Testis (tissue), 3 donors: ENCODE results near the gene SLIT3. TPM values are rescaled to one million over a fixed set of nuclear protein-coding genes. Genes with fewer than 3 reads are reported as not detected.

Source experiments
- DNase-seq: peaks from one replicate; pipeline ENCODE4 v3.0.0-alpha.2; 2019
- H3K27ac ChIP-seq, 2 donors: fragments of 200-600 bp; sonication (generic); one replicate each; pipeline ENCODE4 v1.5.1; 2019
- H3K27me3 ChIP-seq: fragments of 200-600 bp; sonication (generic); one replicate; pipeline ENCODE4 v1.5.1; 2019
- H3K36me3 ChIP-seq: fragments of 200-600 bp; sonication (generic); one replicate; pipeline ENCODE4 v1.5.1; 2017; ENCODE audit warnings: low read depth; ENCODE audit errors: missing control alignments
- H3K4me1 ChIP-seq: fragments of 200-600 bp; sonication (generic); one replicate; pipeline ENCODE4 v1.5.1; 2019
- H3K4me3 ChIP-seq, 2 donors: fragments of 200-600 bp; sonication (generic); one replicate each; pipeline ENCODE4 v1.5.1; 2017 to 2019
- H3K9me3 ChIP-seq: fragments of 200-600 bp; sonication (generic); one replicate; pipeline ENCODE4 v1.5.1; 2017
- CTCF ChIP-seq, 3 experiments: fragments of 450-650 bp in 2 of 3; fragments of 200-600 bp in 1 of 3; sonication (generic) in 1 of 3; IDR thresholded peaks; one replicate each; pipeline ENCODE4 v1.5.1; 2016 to 2019; ENCODE audit warnings: antibody characterized with exemption in 3 of 3, mild to moderate bottlenecking in 2 of 3, moderate library complexity in 1 of 3
- POLR2A ChIP-seq: fragments of 450-650 bp; IDR thresholded peaks from one replicate; pipeline ENCODE4 v1.6.1; 2017; ENCODE audit warnings: antibody characterized with exemption, mild to moderate bottlenecking, moderate library complexity
- WGBS, 2 donors: methylation state at CpG; one replicate each; pipeline ENCODE4 v1.1.5; 2018; 5-methylcytosine and 5-hydroxymethylcytosine counted together
- intact Hi-C: fragments of 100-400 bp; cut with DNase I; formaldehyde crosslinking; loops from one replicate; pipeline ENCODE4 v1.15.1; 2023; ENCODE audit warnings: low total_unique reads
- polyA plus RNA-seq: library from polyadenylated mRNA; stranded (reverse); fragments of 350-450 nt; fragmentation: Illumina TruSeq; extraction: RNeasy Lipid Tissue Mini Kit (QIAGEN cat#74804); gene quantifications from one replicate; pipeline ENCODE4 v1.2.3, GENCODE V29; 2014; ENCODE audit warnings: low read depth, low replicate concordance; ENCODE audit not compliant: insufficient read depth
- total RNA-seq, 2 donors: library from RNA; depleted of rRNA; stranded (reverse); fragments of >200 nt; gene quantifications; one replicate each; pipeline ENCODE4 v1.2.3, GENCODE V29; 2016

The SLIT3 gene
- total and polyA plus RNA-seq, 3 donors from 2014 or later, result 4.8 to 23.2 (median 7.8) TPM

GRCh38 chr5:169151051-169151805, 149.7 kb downstream of the SLIT3 start:
- no peaks in the 10 kb centered on the region for H3K4me1 ChIP-seq
- TF ChIP-seq POLR2A, result no peak
- TF ChIP-seq CTCF (IDR thresholded peaks at IDR 0.05), result no peak

GRCh38 chr5:169150108-169150507, 150.8 kb downstream of the SLIT3 start:
- no peak for DNase-seq
- no peak overlapping the region for H3K27ac ChIP-seq
- TF ChIP-seq POLR2A (no peak), CTCF (IDR thresholded peaks at IDR 0.05) (no peak)
- no peak overlapping the region for H3K4me3 ChIP-seq
- intact Hi-C loops, result no loop called here
- no peaks in the 10 kb centered on the region for H3K27me3 ChIP-seq
- H3K9me3 ChIP-seq, result no peaks in the 10 kb centered on the region
- WGBS, 2 donors, result 88 to 95% methylated on average over 3 of the region's 3 CpGs
- no peaks in the 10 kb centered on the region for H3K4me1 ChIP-seq
- H3K36me3 ChIP-seq, result no peaks in the 10 kb centered on the region

More at GRCh38 chr5:169151051-169151805, 149.7 kb downstream of the SLIT3 start:
- 65 to 78% methylated on average over 6 of the region's 6 CpGs for WGBS, 2 donors
- intact Hi-C loops, result no loop called here
- Histone ChIP-seq H3K9me3 (no peaks in the 10 kb centered on the region), H3K4me3 (no peak overlapping the region), H3K36me3 (no peaks in the 10 kb centered on the region), H3K27me3 (no peaks in the 10 kb centered on the region), H3K27ac (no peak overlapping the region)
- no peak for DNase-seq

GRCh38 chr5:169149317-169149716, 151.6 kb downstream of the SLIT3 start:
- 58 to 81% methylated on average over 4 of the region's 4 CpGs for WGBS, 2 donors
- intact Hi-C loops, result no loop called here
- TF ChIP-seq CTCF (IDR thresholded peaks at IDR 0.05) (no peak), POLR2A (no peak)
- no peaks in the 10 kb centered on the region for H3K4me1 ChIP-seq
- H3K4me3 ChIP-seq, result no peak overlapping the region
- no peak for DNase-seq
- H3K9me3 ChIP-seq, result no peaks in the 10 kb centered on the region
- H3K36me3 ChIP-seq, result no peaks in the 10 kb centered on the region
- no peak overlapping the region for H3K27ac ChIP-seq
- H3K27me3 ChIP-seq, result no peaks in the 10 kb centered on the region

- no peak for TF ChIP-seq CTCF (IDR thresholded peaks at IDR 0.05)
- TF ChIP-seq POLR2A, result no peak
- intact Hi-C loops, result no loop called here
- H3K27me3 ChIP-seq, result no peaks in the 10 kb centered on the region
- H3K9me3 ChIP-seq, result no peaks in the 10 kb centered on the region
- H3K27ac ChIP-seq, result no peak overlapping the region
- DNase-seq, result no peak
- no peaks in the 10 kb centered on the region for H3K4me1 ChIP-seq
- no peaks in the 10 kb centered on the region for H3K36me3 ChIP-seq
- no peak overlapping the region for H3K4me3 ChIP-seq
- 72 to 74% methylated on average over 10 of the region's 10 CpGs for WGBS, 2 donors
These were observed 152.7 kb downstream of the SLIT3 start for GRCh38 chr5:169148138-169148740.
